Left ventricle myocardium superior (tissue), 1 donor: ENCODE results near the gene MTHFR. TPM values are rescaled to one million over a fixed set of nuclear protein-coding genes. Genes with fewer than 3 reads are reported as not detected.
A peak's percentile ranks its signal among the peaks of the same experiment; 100 is the strongest.

Experiments used
- ATAC-seq: fragments of 200-7000 bp; cut with Tn5 transposase; one replicate; pipeline ENCODE4 v1.9.1; 2020; ENCODE audit warnings: mild to moderate bottlenecking, moderate library complexity
- DNase-seq: peaks from one replicate; pipeline ENCODE4 v3.0.0-alpha.2; 2020
- intact Hi-C: fragments of 100-400 bp; cut with micrococcal nuclease; formaldehyde crosslinking; loops from one replicate; pipeline ENCODE4 v1.11.0; 2022
- long read RNA-seq: library from polyadenylated mRNA; unstranded; transcript quantifications from one replicate; pipeline ENCODE4 v2.0.0, GENCODE V29; 2021
- total RNA-seq: library from RNA; stranded (reverse); fragmentation: NEBNext Ultra II Directional; extraction: Animal tissue kit (Norgen Biotek cat#: 25700); gene quantifications from one replicate; pipeline ENCODE4 v1.2.1, GENCODE V29; 2021
- donor health status: DM: no; HTN: yes; CAD: no; lungs with severe emphysema.

Gene MTHFR
- 37.9 TPM for total RNA-seq
- long read RNA-seq, full-length matches to known transcripts, result 18 of 58 reads
- long read RNA-seq, partial matches to known transcripts, result 14 of 58 reads
- long read RNA-seq, other reads (novel, unspliced or antisense), result 26 of 58 reads

DNA sequence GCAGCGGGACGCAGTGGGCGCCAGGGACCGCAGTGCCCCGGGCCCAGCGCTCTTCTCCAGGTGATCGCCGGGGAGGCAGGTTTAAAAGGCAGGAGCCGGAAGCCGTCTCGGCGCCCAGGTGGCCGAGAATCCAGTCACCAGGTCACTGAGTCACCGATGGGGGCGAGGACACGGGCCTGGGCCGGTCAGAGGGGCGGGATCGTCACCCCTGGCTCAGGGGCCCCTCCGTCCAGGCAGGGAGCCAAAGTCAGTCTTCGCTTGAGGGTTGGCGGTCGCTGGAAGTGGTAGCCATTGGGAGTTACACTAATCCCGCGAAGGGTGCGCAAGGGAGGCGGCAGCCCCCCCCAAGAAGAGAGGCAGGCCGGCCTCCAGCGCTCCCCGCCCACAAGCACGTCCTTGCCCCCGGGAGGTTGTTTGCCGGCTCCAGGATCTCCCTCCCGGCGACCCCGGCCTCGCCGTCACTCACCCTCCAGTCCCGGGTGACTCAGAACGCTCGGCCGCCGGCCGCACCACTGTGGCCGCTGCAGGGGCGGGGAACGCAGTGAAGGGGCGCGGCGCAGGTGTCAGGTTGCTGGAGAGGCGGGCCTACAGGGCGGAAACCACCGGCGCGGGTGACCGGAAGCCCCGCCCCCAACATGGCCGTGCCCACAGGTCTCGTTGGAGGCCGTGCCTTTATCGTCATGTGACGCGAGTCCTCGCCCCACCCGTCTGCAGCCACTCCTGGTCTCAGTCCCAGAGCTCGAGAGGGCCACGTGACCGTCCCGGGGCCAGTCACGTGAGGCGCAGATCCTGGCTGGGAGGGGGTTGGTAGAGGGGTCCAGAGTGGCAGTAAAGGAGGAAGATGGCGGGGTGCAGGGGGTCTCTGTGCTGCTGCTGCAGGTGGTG lies at the start of gene MTHFR, which contains the start of gene CLCN6:
MTHFR (minus strand) TSS at position 543 of the 885 bp plus-strand sequence. CDS start 2,848 bp downstream, outside the sequence.
CLCN6 (plus strand) TSS at position 770 of the 885 bp plus-strand sequence; CDS start at position 842, 72 bp downstream.
- intact Hi-C loops, result no loop called here
- ATAC-seq (peak; percentile 83), DNase-seq (peak; percentile 100)

DNA sequence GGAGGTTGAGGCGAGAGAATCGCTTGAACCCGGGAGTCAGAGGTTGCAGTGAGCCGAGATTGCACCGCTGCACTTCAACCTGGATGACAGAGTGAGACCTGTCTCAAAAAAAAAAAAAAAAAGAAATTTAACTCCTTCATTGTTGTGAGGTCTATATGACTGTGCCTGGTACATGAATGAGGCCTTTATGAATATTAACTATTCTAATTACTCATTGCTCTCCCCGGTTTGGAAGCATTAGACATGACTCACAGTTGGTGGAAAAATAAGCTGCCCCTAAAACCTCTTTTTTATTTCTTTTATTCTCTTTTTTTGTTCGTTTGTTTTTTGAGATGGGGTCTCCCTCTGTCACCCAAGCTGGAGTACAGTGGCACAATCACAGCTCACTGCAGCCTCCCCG lies 49.7 kb upstream of the MTHFR start:
- DNase-seq (no peak), ATAC-seq (no peak)
- intact Hi-C loops, result no loop called here

DNA sequence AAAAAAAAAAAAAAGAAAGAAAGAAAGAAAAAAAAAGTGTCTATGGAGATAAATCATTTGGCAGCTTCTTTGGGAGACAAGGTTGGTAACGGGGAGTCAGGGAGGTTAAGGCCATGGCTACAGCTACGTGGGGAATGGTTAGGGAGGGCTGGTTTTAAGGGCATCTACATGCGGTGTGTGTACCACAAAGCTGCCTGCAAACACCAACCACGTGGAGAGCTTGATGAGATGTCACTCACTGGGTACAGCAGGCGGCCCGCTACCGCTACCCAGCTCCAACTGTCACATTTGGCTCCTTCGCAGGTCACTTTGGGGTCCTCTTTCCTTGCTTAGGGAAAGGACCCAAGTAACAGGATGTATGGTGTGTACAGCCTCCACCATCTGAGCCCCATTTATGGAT lies 48.8 kb upstream of the MTHFR start:
- no peak for ATAC-seq
- no peak for DNase-seq
- intact Hi-C loops, result no loop called here

GRCh38 chr1:11851180-11851579 lies 45.4 kb upstream of the MTHFR start:
- DNase-seq, result no peak
- ATAC-seq, result no peak
- intact Hi-C loops, result no loop called here

- DNase-seq, result no peak
- intact Hi-C loops, result no loop called here
- no peak for ATAC-seq
Observed at GRCh38 chr1:11850156-11850555, 44.4 kb upstream of the MTHFR start.

GRCh38 chr1:11848373-11848700 lies 42.6 kb upstream of the MTHFR start:
- no peak for ATAC-seq
- DNase-seq, result no peak
- intact Hi-C loops, result no loop called here

- intact Hi-C loops, result no loop called here
- no peak for DNase-seq
- ATAC-seq, result peak; percentile 40
Observed at GRCh38 chr1:11847667-11848372, 42.1 kb upstream of the MTHFR start, which contains the start of gene NPPA. TSS of gene NPPA (minus strand) at chr1:11847783. CDS start at chr1:11847684, 99 bp downstream.

DNA sequence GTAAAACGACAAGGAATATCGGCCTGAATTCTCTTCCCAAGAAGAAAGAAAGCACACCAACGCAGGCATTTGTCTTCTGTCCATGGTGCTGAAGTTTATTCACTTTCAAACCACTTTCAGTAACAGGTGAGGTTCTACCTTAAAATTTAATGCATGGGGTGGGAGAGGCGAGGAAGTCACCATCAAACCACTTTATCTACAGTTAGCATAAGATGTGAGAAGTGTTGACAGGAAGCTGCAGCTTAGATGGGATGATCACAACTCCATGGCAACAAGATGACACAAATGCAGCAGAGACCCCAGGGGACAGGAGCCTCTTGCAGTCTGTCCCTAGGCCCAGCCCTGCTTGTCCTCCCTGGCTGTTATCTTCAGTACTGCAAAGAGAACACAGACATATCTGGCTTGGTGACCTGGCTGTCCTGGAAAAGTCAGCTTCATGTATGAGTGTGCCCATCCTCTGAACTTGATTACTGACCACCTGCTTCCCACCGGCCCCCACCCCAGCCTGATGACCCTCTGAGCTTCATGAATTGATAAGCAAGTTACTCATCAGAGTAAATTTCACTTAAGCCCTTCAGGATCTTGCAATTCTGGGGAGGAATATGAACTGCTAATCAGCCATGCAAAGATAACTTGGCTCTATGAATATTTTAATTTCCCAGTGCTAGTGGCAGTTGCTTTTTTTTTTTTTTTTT lies 40.0 kb upstream of the MTHFR start:
- DNase-seq, result no peak
- no peak for ATAC-seq
- intact Hi-C loops, result no loop called here

- ATAC-seq (peak; percentile 39), DNase-seq (peak; percentile 51)
- intact Hi-C loops, result no loop called here
Observed at GRCh38 chr1:11842154-11843041, 36.6 kb upstream of the MTHFR start.

GRCh38 chr1:11841245-11842153 lies 35.7 kb upstream of the MTHFR start:
- intact Hi-C loops, result no loop called here
- DNase-seq, result no peak
- ATAC-seq, result no peak

DNA sequence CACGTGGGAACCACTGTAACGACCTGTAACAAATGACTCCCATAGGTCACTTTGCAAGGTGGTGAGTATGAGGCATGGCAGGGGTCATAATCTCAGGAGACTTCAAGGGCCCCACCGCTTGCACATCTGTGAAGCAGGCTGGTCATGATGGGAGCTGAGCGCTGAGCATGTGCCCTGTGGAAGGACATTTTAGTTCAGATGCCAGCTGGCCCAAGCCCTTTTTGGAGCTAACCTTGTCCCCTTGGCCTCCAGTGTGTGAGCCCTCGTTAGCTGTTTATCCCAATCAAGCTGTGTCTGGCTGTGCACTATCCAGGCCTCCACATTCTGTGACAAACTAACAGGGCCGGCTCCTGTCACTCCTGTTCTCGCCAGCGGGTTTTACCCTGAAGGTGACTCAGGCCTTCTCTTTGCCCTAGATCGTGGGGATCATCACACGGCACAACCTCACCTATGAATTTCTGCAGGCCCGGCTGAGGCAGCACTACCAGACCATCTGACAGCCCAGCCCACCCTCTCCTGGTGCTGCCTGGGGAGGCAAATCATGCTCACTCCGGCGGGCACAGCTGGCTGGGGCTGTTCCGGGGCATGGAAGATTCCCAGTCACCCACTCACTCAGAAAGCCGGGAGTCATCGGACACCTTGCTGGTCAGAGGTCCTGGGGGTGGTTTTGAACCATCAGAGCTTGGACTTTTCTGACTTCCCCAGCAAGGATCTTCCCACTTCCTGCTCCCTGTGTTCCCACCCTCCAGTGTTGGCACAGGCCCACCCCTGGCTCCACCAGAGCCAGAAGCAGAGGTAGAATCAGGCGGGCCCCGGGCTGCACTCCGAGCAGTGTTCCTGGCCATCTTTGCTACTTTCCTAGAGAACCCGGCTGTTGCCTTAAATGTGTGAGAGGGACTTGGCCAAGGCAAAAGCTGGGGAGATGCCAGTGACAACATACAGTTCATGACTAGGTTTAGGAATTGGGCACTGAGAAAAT lies 34.3 kb upstream of the MTHFR start:
- no peak for DNase-seq
- ATAC-seq, result peak; percentile 6
- intact Hi-C loops, result loop anchor here (2.0 kb wide), 1 partner anchor 51 kb away; no protein-coding TSS in a partner anchor

GRCh38 chr1:11838349-11839272 lies 32.8 kb upstream of the MTHFR start:
- peak; percentile 78 for ATAC-seq
- peak; percentile 84 for DNase-seq
- intact Hi-C loops, result loop anchor here (2.0 kb wide), 1 partner anchor 52 kb away; no protein-coding TSS in a partner anchor

DNA sequence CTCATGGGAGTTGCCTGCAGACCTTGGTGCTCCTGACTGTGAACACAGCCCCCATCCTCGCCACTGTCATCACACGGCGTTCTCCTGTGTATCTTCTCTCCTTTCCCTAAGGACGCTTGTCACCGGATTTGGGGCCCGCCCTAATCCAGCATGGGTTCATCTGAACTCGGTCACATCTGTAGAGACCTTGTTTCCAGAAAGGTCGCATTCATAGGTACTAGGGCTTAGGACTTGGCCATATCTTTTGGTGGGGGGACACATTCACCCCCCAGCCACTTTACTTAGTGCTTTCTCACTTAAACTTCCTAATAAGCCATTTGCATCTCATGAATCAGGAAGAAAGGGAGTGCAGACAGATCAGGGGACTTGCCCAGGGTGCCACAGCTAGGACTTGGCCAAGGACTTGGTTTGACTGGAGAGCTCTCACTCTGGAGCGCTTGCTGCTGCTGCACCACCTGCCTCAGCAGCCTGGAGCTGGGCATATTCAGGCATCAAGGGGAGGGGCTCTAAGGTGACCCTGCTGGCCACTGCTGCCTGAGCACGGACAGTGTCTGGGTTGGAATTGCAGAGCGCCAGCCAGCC lies 32.1 kb upstream of the MTHFR start:
- intact Hi-C loops, result loop anchor here (2.0 kb wide), 1 partner anchor 53 kb away; no protein-coding TSS in a partner anchor
- ATAC-seq, result no peak

GRCh38 chr1:11836955-11837766 lies 31.4 kb upstream of the MTHFR start:
- ATAC-seq (no peak), DNase-seq (no peak)
- intact Hi-C loops, result no loop called here

More for the DNA sequence above, 32.1 kb upstream of the MTHFR start:
- no peak for DNase-seq
